Umbilical cord (tissue), 2 donors: ENCODE results near the gene MAP3K9. TPM values are rescaled to one million over a fixed set of nuclear protein-coding genes. Genes with fewer than 3 reads are reported as not detected.

Experiments
- DNase-seq: peaks from one replicate; pipeline ENCODE4 v3.0.0-alpha.2; 2015; ENCODE audit warnings: low spot score
- total RNA-seq: library from RNA; depleted of rRNA; stranded (reverse); fragments of >200 nt; gene quantifications from one replicate; pipeline ENCODE4 v1.2.3, GENCODE V29; 2014; ENCODE audit warnings: low replicate concordance; ENCODE audit not compliant: insufficient read depth

Gene MAP3K9
- total RNA-seq, 1 donor from 2014 or later = 2.6 TPM

DNA sequence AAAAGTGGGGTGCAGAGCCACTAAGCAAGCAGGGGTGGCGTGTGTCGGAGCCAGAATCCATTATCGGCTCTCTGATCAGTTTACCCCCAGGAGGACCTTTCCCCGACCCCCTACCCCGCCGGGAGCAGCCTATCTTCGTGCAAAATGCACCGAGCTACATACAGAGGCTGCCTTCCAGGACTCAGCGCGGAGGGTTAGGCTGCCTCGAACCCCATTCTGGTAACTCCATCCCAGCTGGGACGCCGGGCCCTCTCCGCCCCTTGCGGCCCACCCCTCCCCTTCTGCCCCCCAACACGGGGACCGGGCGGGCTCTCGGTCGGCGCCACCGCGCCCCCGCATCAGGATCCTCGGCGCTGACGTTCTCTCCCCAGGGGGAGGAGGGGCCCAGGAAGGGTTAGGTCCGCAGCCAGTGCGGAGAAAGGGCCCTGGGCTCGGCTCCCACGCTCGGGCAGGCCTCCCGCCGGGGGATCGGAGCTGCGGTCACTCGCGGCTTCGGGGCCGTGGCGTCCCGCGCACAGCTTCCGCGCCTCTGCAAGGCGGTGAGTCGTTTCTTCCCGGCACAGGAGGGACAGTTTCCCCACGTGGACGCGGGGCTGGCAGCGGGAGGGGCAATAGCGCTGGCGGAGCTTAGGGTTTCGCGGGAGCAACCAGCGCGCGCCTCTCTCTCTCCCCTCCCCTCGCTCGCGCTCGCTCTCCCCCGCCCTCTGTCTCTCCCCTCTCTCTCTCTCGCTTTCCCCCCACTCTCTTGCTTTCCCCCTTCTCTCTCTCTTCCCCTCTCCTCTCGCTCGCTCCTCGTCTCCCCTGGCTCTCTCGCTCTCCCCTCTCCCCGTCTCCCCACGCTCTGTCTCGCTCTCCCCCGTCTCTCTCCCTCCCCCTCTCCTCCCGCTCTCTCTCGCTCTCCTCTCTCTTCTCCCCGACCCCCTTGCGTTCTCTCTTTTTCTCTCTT is 12.5 kb upstream of the MAP3K9 start:
- DNase-seq = peak; percentile 51

DNA sequence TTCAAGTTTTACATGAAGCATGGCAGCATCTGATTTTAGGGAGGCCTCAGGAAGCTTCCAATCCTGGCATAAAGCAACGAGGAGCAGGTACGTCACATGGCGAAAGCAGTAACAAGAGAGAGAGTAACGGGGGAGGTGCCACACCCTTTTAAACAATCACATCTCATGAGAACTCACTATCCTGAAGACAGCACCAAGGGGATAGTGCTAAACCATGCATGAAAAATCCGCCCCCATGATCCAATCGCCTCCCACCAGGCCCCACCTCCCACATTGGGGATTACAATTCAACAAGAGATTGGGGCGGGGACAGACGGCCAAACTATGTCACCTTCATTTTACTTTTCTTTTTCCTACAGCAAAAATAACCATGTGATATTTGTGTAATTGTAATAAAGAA is 7.2 kb upstream of the MAP3K9 start:
- DNase-seq = no peak

DNA sequence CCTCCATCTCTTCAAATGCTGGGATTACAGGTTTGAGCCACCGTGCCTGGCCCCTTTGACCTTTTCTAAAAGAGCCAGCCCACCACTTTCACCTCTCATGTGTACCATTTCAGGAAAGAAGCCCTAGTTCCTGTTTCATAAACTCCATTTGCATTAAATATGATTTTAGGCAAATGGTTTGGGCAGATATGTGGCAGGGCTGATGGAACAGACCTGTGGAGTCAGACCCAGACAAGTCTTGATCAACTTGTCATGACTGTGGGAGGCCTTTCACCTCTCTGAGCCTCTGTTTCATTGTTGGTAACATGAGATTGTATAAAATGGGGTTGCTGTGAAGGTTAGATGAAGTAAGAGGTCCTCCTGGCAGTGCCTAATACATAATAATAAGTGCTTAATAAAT is 5.2 kb upstream of the MAP3K9 start:
- DNase-seq = no peak

DNA sequence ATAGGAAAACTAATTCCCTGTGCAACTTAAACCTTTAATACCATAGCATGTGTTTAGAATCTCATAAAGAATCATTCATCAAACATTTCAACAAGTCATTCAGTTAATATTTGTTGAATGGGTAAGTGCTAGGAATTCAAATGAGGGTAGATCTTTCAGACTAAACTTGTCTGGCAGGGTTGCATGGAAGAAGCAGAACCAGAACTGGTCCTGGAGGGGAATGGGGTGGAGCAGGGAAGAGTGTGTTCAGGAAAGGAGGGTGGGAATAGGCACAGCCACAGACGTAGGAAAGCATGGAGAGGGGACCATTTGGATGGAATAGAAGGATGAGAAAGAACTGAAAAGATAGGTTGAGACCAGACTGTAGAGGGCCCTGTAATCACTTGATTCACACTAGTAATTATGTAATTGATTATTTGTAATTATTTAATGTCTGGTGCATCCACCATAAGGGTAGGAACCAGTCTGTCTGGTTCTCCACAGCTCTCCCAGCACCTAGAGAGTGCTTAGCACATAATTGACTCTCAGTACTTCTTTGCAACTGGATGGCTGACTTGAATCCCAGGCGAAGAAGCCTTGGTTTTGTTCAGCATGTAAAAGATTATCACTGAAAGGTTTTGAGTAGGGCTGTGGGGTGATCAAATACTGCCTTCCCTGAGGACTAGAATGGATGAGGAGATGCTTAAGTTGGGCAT is 3.0 kb upstream of the MAP3K9 start:
- no peak for DNase-seq

DNA sequence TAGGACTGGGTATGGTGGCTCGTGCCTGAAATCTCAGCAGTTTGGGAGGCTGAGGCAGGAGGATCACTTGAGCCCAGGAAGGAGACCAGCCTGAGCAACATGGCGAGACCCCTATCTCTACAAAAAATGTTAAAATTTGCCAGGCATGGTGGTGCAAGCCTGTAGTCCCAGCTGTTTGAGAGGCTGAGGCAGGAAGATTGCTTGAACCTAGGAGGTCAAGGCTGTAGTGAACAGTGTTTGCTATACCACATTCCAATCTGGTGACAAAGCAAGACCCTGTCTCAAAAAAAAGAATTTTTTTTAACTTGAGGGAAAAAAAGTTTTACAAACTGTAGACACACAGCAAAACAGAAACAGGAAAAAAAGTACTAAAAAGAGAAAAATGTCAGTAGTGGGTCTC is 2.3 kb upstream of the MAP3K9 start:
- DNase-seq = no peak

DNA sequence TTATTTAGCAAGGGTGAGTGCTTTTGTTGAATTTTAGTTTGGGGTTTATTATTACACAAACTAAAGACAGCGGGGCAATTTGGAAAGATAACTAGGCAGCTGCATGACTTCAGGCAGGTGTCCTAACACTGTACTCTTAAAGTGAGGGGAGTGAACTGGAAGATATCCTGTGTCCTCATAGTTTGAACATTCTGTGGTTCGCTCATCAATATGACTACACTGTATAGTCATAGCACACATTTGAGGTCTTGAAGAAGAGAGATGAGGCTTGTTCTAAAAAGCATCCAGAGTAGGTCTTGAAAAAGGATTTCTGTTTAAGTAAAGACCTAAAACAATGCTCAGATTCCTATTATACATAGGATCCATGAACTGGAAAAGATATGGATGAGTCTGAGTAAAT is 1.7 kb upstream of the MAP3K9 start:
- no peak for DNase-seq

DNA sequence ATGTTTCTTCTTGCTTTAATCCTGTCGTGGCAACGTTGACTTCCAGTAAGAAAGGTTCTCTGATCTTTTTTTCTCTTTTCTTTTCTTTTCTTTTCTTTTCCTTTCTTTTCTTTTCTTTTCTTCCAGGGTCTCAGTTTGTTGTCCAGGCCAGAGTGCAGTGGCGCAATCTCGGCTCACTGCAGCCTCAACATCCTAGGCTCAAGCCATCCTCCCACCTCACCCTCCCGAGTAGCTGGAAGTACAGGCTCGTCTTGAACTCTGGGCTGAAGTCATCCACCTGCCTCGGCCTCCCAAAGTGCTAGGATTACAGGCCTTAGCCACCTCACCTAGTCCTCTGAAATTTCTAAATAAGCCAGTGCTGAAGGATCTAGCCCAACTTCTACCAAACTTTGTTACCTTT is 1.3 kb upstream of the MAP3K9 start:
- no peak for DNase-seq

DNA sequence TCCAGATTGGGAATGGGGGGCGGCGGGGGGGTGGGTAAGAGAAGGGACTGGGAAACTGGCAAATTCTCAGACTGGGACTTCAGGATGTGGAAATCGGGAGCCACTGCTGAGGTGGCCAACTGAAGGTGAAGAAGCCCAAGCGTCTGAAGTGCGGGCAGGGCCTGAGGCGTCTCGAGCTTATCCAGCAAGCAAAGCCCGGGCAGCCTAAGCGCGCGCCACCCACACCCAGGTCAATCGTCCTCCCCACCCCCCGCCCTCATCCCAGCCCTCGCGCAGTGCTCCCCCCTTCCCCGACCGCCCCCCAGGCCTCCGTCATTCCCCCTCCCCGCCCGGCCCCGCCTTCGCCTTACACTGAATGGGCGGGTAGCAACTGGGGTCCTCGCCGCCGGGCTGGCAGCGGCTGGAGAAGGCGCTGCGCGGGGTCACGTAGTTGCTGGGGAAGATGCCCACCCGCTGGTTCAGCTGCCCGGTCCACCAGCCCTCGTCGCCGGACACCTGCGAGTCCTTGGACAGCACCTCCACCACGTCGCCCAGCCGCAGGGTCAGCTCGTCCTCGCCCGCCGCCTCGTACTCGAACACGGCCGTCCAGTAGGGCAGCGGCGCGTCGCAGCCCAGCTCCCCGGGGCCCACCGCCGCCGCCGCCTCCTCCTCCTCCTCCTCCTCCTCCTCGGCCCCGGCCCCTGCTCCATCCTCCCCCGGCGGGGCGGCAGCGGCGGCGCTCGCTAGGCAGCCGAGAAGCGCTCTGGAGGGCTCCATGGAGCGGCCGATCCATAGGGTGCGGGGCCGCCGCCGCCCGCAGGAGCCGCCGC is 693 bp downstream of the MAP3K9 start:
- no peak for DNase-seq

DNA sequence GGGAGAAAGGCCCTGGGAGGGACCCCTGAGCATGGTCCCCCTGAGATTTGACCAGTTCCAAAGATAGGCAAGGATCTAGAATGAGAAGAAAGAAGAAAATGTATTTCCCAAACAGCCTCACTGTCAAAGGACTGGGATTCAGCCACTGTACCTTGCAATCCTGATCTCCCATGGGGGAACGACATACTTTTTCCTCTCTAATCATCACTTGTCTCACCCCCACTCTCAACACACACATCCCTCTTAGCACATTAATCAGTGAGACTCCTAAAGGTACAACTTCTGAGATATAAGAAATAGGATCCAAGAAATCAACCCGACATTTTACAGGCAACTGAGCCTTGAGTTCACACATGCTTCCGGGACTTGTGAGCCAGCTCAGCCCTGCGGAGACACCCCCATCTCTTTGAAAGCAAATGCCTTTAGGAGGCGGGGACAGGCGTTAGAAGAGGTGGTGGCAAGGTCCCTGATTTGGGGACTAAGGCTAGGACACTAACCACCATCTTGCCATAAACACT is 1.4 kb downstream of the MAP3K9 start:
- DNase-seq = no peak

DNA sequence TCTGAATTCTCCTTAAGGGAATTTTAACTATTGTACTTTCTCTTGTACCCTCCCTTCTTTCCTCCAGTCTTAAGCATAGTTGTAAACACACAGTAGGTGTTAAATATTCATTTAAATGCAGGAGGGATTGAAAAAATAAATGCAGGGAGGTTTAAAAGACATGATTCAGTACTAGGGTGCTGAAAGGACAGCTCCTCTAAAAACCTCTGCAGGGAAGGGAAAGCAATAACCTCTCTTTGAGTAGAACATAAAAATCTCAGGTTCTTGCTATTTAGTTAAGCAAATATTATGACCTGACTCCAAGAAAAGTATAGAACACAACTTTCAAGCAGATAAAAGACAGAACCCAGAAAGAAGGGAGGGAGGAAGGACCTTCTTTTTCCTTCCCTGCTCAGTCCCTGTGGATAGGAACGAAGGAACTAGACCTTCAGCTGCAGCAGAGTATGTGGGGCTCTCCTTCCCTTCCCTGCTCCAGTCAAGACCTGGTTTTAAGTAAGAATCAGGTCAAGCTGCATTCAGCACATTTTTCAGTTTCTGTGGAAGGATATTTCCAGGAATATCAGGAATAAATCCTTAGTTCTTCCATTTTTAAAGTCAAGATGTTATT is 4.7 kb downstream of the MAP3K9 start:
- DNase-seq = no peak

DNA sequence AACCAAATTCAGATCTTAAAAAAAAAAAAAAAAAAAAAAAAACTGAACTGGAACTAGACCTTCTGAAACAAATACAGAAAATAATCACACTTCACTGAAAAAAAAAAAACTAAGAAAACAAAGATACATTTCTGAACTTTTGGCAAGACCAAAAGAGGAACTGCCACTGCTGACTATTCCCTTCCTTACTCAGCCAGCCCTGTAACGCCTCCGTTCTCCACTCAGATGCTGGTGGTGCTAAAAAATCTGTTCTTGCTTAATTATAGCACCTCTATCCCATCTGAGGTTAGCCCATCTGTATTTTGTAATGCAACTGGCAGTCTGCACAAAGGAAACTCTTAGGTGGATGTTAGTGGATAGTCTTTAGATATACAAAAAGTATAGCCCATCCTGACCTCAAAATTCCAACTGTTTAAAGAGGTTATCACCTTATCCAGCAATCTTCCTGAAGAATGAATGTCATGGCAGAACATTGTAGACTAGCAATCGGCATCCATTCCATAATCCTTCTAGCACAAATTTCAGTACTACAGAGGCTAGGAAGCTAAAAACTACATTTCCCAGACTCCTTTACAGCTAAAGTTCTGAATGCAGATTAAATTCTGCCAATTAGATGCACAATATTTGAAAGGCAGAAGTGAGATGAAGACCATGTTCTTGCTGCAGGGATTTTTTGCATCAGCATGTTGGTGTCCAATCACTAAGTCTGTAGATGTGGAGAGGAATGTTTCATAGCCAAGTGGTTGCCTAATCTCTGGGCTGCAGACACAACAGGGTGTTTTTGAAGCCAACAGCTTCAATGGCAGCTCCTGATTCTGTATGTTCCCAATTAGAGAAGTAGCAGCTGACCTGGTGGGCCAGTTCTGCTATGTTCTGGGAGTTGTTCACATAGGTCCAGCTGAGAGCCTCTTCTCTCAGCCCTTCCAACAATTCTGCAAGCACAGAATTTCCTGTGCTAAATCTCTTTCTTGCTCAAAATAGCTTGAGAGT is 5.7 kb downstream of the MAP3K9 start:
- no peak for DNase-seq

DNA sequence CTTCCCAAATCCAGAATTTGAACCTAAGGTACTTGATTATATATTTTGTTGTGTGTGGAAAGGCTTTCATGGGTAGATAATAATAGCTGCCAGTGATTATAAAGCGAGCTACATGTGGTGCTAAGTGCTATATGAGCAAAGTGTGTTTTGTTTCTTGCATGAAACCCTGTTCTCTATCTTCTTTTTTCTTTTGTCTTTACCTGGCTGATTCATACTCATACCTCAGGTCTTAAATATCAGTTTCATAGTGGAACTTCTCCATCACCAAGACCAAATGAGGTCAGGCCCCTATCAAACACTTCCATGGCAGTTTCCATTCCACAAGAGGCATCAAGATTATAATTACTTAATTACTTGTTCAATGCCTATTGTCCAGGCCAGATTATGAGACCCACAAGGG is 6.9 kb downstream of the MAP3K9 start:
- no peak for DNase-seq

DNA sequence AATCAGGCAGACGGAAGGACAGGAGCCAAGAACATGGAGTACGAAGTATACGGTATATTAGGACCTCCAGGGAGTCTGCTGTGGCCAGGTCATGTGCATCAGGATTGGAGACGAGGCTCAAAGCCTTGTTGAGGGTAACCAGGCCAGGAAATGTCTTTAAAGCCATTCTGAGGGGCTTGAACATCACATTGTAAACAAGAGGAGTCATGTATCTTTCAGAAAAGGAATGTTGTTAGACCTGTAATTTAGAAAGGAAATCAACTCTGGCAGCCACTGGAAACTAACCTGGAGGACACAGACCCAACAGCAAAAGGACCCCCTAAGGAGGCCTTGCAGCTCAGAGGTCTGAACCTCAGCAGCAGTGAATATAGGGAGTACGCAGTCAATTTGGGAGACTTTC is 7.5 kb downstream of the MAP3K9 start:
- peak; percentile 23 for DNase-seq

DNA sequence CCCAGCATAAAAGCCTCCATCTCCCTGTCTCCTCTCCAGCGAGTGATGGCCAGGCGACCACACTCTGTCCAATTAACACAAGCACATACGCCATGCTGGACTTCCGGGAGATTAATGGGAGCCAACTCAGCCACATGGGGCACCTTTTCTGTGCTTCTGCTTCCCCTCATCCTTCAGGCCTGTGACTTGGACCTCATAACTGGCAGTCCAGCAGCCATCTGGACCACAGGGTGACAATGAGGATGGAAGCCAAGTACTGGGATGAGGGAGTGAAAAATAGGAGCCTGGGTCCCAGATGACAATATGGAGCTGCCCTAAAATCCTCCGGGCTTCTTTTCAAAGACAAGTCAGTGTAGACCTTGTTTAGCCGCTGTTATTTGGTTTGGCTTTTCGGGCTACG is 12.8 kb downstream of the MAP3K9 start:
- no peak for DNase-seq

DNA sequence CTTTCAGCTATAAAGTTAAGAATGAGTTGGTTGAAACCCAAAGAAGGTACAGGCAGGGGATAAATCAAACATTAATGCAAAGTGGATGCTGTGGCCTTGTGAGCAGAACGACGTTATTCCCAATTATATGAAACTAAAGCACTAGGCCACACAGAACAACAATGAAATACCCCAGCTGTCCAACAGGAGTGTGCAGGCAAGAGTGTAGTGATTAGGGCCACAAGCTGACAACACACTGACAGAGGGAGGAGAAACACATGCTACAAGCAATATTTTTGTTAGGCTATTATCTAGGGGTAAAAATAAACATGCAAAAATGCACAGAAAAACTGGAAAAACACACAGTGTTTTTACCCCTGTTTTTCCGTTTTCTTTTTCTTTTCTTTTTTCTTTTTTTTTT is 15.0 kb downstream of the MAP3K9 start:
- DNase-seq = no peak

DNA sequence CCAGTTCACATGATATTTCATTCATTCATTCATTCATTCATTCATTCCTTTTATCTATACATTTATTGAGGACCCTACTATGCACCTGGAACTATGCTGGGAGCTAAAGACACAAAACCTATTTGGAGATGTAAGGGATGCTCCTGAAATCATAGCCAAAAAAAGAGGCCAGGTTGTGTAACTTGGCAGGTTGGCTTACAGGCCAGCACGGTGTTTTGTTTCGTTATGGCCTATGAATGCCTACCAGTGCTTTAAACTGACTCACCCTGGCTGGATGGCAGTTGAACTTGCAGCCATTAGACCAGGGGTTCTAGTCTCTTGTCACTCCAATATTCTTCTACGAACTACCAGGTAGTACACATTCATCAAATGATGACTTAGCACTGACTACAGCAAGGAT is 15.7 kb downstream of the MAP3K9 start:
- DNase-seq = no peak

DNA sequence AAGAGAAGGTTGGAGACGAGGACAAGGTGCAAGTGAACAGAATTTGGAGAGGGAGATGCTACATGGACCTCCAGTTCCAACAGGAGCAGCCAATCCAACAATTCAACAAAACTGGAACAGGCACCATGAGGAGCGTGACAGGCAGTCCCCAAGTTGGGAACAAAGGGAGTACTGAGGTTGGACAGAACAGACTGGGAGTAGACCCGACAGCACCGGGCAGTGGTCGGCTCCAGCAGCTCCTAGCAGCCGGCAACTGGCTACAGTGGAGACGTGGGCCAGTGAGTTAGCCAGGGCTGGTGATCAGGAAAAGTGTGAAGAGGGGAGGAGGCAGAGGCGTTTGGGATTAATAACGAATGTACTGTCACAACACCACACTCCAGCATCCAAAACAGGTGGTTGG is 16.4 kb downstream of the MAP3K9 start:
- no peak for DNase-seq

DNA sequence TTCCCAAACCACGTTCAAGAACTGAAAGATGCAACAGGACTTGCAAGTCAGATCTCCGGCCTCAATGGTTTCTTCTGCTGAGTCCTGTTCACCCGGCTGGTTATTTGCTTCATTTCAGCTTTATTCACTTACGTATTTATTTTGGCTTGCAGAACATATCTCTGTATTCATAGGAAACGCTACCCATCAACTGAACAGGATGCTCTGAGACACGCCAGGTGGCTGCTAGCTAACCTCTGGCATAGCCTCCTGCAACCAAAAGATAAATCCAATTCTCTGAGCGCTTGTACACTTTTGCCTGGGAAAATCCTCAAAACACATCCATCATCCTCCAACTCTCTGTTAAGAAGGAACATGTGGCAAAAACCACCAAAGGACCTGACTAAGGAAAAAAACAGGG is 17.3 kb downstream of the MAP3K9 start:
- DNase-seq = no peak

DNA sequence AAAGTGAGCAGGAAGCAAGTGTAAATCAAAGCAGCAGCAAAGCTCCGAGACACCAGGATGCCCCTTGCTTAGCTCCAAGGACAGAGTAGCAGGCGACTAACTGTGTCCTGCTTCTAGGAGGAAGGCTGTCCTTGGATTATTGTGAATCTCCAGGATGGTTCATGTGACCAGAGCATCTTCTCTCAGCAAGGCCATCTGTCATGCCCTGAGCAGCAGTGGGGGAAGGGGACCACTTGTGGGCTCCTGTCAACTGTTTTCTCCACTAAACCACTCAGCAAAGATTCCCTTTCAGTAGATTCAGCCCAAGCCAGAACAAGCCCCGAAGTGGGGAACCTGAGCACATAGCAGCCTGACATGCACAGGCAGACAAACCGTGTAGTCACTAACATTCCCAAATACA is 19.4 kb downstream of the MAP3K9 start:
- DNase-seq = no peak

DNA sequence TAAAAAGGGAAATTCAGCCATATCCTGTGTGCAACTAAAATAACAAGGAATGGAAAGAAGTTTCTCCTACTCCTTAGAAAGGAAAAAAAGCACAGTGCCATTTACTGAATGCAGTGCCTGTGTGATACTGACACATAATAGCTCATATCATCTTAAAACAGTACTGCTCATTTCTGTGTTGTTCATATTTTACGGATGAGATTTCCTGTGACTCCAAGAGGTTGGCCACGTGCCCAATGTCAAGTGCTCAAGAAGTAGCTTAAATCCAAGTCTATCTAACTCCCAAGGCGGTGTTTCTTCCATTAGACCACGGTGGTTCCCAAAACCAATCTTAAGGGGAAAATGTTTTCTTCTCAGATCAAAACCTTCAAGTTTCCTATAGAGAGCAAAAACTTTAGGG is 20.0 kb downstream of the MAP3K9 start:
- no peak for DNase-seq
